Glomerular visceral epithelial cell (primary cell): ENCODE data around the gene KLHL25.
"Not testable (repeated sequence)": the region's sequence is repeated elsewhere in the genome, so short reads cannot be mapped to it uniquely, and the experiment has no call there.

Experiments used
- DNase-seq: peaks from one replicate; pipeline ENCODE4 v3.0.0-alpha.2; 2016; ENCODE audit errors: extremely low spot score

KLHL25 gene

GRCh38 chr15:85804481-85805170 lies 9.9 kb upstream of the KLHL25 start:
- no peak for DNase-seq

GRCh38 chr15:85802617-85803016 lies 7.9 kb upstream of the KLHL25 start:
- not testable (repeated sequence) for DNase-seq

- DNase-seq: peak; percentile 74
These were observed 5.9 kb upstream of the KLHL25 start for GRCh38 chr15:85800478-85801123.

- DNase-seq: not testable (repeated sequence)
These were observed 1.6 kb upstream of the KLHL25 start for GRCh38 chr15:85796371-85796770.

- DNase-seq: no peak
These were observed 896 bp upstream of the KLHL25 start for GRCh38 chr15:85795337-85796305.

GRCh38 chr15:85793641-85794597 lies 806 bp downstream of the KLHL25 start:
- no peak for DNase-seq

GRCh38 chr15:85792912-85793590 lies 1.7 kb downstream of the KLHL25 start:
- DNase-seq: no peak

GRCh38 chr15:85792102-85792731 lies 2.5 kb downstream of the KLHL25 start:
- no peak for DNase-seq

- no peak for DNase-seq
These were observed 5.2 kb downstream of the KLHL25 start for GRCh38 chr15:85789496-85789875.

GRCh38 chr15:85788771-85789495 lies 5.8 kb downstream of the KLHL25 start:
- DNase-seq: no peak

GRCh38 chr15:85786781-85787114 lies 8.0 kb downstream of the KLHL25 start:
- no peak for DNase-seq

GRCh38 chr15:85785887-85786780 lies 8.6 kb downstream of the KLHL25 start:
- peak; percentile 58 for DNase-seq

GRCh38 chr15:85782064-85782463 lies 12.7 kb downstream of the KLHL25 start:
- DNase-seq: no peak

- DNase-seq: no peak
These were observed 13.6 kb downstream of the KLHL25 start for GRCh38 chr15:85781099-85781498.

- DNase-seq: no peak
These were observed 14.3 kb downstream of the KLHL25 start for GRCh38 chr15:85780225-85780985.

- no peak for DNase-seq
These were observed 15.5 kb downstream of the KLHL25 start for GRCh38 chr15:85779249-85779648.

- DNase-seq: no peak
These were observed 16.5 kb downstream of the KLHL25 start for GRCh38 chr15:85778107-85778776.
